Psoas muscle (tissue), 8 donors: ENCODE measurements around the gene PTAR1. TPM values are rescaled to one million over a fixed set of nuclear protein-coding genes. Genes with fewer than 3 reads are reported as not detected.
"Not testable (repeated sequence)": the region's sequence is repeated elsewhere in the genome, so short reads cannot be mapped to it uniquely, and the experiment has no call there.

Experiments used
- ATAC-seq, 4 donors: fragments of 200-7000 bp; cut with Tn5 transposase; one replicate each; pipeline ENCODE4 v1.9.1; 2020; ENCODE audit warnings: moderate library complexity in 3 of 4, mild to moderate bottlenecking in 2 of 4
- DNase-seq, 2 donors: peaks; one replicate each; pipeline ENCODE4 v3.0.0-alpha.2; 2020
- H3K27ac ChIP-seq: fragments of 200-600 bp; one replicate; pipeline ENCODE4 v1.8.0; 2022
- H3K27me3 ChIP-seq, 3 donors: fragments of 200-600 bp in 1 of 3; one replicate each; pipeline versions ENCODE4 v1.6.1 to v1.8.0; 2013 to 2022; ENCODE audit warnings: low read length in 2 of 3, mild to moderate bottlenecking in 2 of 3, moderate library complexity in 1 of 3; ENCODE audit not compliant: insufficient read depth in 3 of 3
- H3K36me3 ChIP-seq, 2 donors: fragments of 200-600 bp in 1 of 2; one replicate each; pipeline versions ENCODE4 v1.6.1 to v1.8.0; 2013 to 2022; ENCODE audit warnings: low read depth in 1 of 2, mild to moderate bottlenecking in 1 of 2, moderate library complexity in 1 of 2; ENCODE audit not compliant: insufficient read depth in 1 of 2
- H3K4me1 ChIP-seq: fragments of 200-600 bp; one replicate; pipeline ENCODE4 v1.8.0; 2022
- H3K4me3 ChIP-seq: fragments of 200-600 bp; one replicate; pipeline ENCODE4 v1.8.0; 2022; ENCODE audit warnings: mild to moderate bottlenecking
- H3K9me3 ChIP-seq: fragments of 200-600 bp; one replicate; pipeline ENCODE4 v1.8.0; 2022
- WGBS, 3 donors: extraction: QIAGEN DNeasy Blood & Tissue Kit; methylation state at CpG; one replicate each; pipeline versions ENCODE4 v1.1.6 to v1.1.7; 2013; 5-methylcytosine and 5-hydroxymethylcytosine counted together
- intact Hi-C, 2 donors: fragments of 100-400 bp; cut with DNase I; formaldehyde crosslinking; loops; one replicate each; pipeline versions ENCODE4 v1.11.0 to v1.14.2; 2022
- polyA plus RNA-seq, 3 donors: library from polyadenylated mRNA; stranded (reverse); fragments of 200-250 nt; gene quantifications; one replicate each; pipeline ENCODE4 v1.2.3, GENCODE V29; 2013
- total RNA-seq, 4 donors: library from RNA; stranded (reverse); fragmentation: NEBNext Ultra II Directional in 2 of 4; extraction: Animal tissue kit (Norgen Biotek cat#: 25700) in 2 of 4; gene quantifications; one replicate each; pipeline versions ENCODE4 v1.2.1 to v1.2.4, GENCODE V29; 2021 to 2023
- TF ChIP-seq, protein P1 (sequence below): fragments of 200-600 bp; IDR thresholded peaks from one replicate; pipeline ENCODE4 v1.8.0; 2022; ENCODE audit warnings: antibody characterized with exemption
- donor health status: healthy with polysubstance abuse.
- donor health status: DM: no; HTN: no; CAD: no; lungs with moderate emphysema.
- donor health status: Bipolar disorder and iron deficiency.
- donor health status: healthy.
- donor health status: DM: yes; HTN: yes; CAD: no.
- donor health status: DM: no; HTN: no; CAD: no.
- donor health status: DM: no; HTN: no; CAD: no.
- donor health status: DM: yes; HTN: yes; CAD: no.

The PTAR1 gene
- total and polyA plus RNA-seq, 7 donors, result 7.5 to 27.9 (median 24.0) TPM

DNA sequence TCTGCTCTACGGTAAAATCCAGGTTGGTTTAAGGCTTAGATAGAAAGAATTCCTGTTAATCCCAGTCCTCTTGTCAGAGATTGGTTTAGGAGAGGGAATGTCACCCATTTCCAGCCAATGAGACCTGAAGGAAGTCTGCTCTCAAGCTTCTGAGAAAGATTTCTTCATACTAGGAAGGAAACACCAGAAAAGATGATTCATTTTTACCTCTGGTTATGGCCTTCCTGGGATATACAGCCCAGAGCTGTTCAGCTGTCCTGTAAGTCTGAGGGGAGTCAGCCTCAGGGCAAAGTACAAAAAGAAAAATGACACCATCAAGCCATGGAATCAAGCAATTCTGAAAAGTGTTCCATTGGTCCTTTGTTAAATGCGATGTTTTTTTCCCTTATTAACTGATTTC is 42.2 kb upstream of the PTAR1 start:
- ATAC-seq, result no peak
- H3K9me3 ChIP-seq, result no peaks in the 10 kb centered on the region
- WGBS, 3 donors, result 85 to 92% (median 87%) methylated on average over 2 of the region's 2 CpGs
- intact Hi-C loops, result loop anchor here in 1 of 2 donors (10.0 kb wide), 1 partner anchor 53 kb away; no protein-coding TSS in a partner anchor
- no peak overlapping the region for H3K27ac ChIP-seq
- no peak for DNase-seq
- no peak overlapping the region for H3K4me3 ChIP-seq
- TF ChIP-seq, protein P1, sequence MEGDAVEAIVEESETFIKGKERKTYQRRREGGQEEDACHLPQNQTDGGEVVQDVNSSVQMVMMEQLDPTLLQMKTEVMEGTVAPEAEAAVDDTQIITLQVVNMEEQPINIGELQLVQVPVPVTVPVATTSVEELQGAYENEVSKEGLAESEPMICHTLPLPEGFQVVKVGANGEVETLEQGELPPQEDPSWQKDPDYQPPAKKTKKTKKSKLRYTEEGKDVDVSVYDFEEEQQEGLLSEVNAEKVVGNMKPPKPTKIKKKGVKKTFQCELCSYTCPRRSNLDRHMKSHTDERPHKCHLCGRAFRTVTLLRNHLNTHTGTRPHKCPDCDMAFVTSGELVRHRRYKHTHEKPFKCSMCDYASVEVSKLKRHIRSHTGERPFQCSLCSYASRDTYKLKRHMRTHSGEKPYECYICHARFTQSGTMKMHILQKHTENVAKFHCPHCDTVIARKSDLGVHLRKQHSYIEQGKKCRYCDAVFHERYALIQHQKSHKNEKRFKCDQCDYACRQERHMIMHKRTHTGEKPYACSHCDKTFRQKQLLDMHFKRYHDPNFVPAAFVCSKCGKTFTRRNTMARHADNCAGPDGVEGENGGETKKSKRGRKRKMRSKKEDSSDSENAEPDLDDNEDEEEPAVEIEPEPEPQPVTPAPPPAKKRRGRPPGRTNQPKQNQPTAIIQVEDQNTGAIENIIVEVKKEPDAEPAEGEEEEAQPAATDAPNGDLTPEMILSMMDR, result no peak
- H3K27me3 ChIP-seq, result no peaks in the 10 kb centered on the region
- no peaks in the 10 kb centered on the region for H3K4me1 ChIP-seq
- H3K36me3 ChIP-seq, result no peaks in the 10 kb centered on the region

- not testable (repeated sequence) for H3K27me3 ChIP-seq, H3K36me3 ChIP-seq, DNase-seq, H3K4me3 ChIP-seq, H3K4me1 ChIP-seq, H3K27ac ChIP-seq, H3K9me3 ChIP-seq, ATAC-seq
- WGBS, 3 donors, result 48 to 56% (median 53%) methylated on average over 4 to 5 of the region's 5 CpGs
- intact Hi-C loops, result loop anchor here in 1 of 2 donors (10.0 kb wide), 1 partner anchor 55 kb away; no protein-coding TSS in a partner anchor
Measured at GRCh38 chr9:69800027-69800426, 40.2 kb upstream of the PTAR1 start.

- DNase-seq, result peak in 1 of 2 donors; percentile 46
- H3K27ac ChIP-seq, H3K4me1 ChIP-seq, intact Hi-C loops, H3K36me3 ChIP-seq, H3K4me3 ChIP-seq, ATAC-seq, H3K27me3 ChIP-seq, H3K9me3 ChIP-seq: not testable (repeated sequence)
- 95 to 96% (median 95%) methylated on average over 18 of the region's 18 CpGs for WGBS, 3 donors
Measured at GRCh38 chr9:69799521-69799920, 39.7 kb upstream of the PTAR1 start.

DNA sequence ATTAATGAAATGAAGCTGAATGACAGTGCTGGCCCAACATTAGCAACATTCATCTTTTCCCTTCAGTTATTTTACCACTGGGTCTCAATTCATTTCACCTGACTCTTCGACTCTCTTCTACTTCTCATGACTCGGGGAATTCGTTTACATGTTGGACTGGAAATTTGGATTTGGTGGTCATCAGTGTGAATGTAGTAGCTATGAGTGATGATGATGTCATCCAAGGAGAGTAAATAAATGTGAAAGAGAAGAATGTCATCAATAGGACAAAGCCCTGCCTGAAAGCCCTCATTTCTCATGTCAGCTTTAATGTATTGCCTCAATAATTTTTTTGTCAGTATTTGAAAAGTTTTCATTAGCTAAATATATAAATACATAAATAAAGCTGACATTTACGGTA is 38.9 kb upstream of the PTAR1 start:
- Histone ChIP-seq H3K27me3 (no peaks in the 10 kb centered on the region), H3K9me3 (no peaks in the 10 kb centered on the region), H3K27ac (no peak overlapping the region), H3K4me1 (no peaks in the 10 kb centered on the region), H3K4me3 (no peak overlapping the region), H3K36me3 (no peaks in the 10 kb centered on the region)
- DNase-seq, result no peak
- ATAC-seq, result no peak
- intact Hi-C loops, result no loop called here
- WGBS, 3 donors, result 76 to 89% (median 86%) methylated on average over 4 of the region's 4 CpGs
- TF ChIP-seq, protein P1, result no peak

GRCh38 chr9:69797675-69798074 is 37.9 kb upstream of the PTAR1 start:
- ATAC-seq (no peak), DNase-seq (no peak)
- Histone ChIP-seq H3K9me3 (no peaks in the 10 kb centered on the region), H3K27ac (no peak overlapping the region), H3K4me3 (no peak overlapping the region), H3K36me3 (no peaks in the 10 kb centered on the region), H3K27me3 (no peaks in the 10 kb centered on the region), H3K4me1 (no peaks in the 10 kb centered on the region)
- TF ChIP-seq, protein P1, result no peak
- intact Hi-C loops, result no loop called here
- WGBS, 3 donors, result 3% methylated on average over 1 of the region's 1 CpG

- 86 to 88% (median 87%) methylated on average over 3 of the region's 3 CpGs for WGBS, 3 donors
- Histone ChIP-seq H3K9me3 (no peaks in the 10 kb centered on the region), H3K36me3 (no peaks in the 10 kb centered on the region), H3K27me3 (peaks cover 0 to 3% (median 0%) of the 10 kb centered on the region in 3 donors), H3K27ac (no peak overlapping the region), H3K4me3 (no peak overlapping the region), H3K4me1 (no peaks in the 10 kb centered on the region)
- no peak for ATAC-seq
- TF ChIP-seq, protein P1, result no peak
- intact Hi-C loops, result no loop called here
- no peak for DNase-seq
Measured at GRCh38 chr9:69794356-69794755, 34.5 kb upstream of the PTAR1 start.
